DMS53 treated with DMSO at 0.1 percent for 48 hours (cell line): ENCODE data around the gene ZC3H18.

Source experiments
- DNase-seq: peaks from one replicate; lab custom pipeline; 2025; ENCODE audit not compliant: unreplicated experiment; lab: John Stamatoyannopoulos, UW

ZC3H18 gene

DNA sequence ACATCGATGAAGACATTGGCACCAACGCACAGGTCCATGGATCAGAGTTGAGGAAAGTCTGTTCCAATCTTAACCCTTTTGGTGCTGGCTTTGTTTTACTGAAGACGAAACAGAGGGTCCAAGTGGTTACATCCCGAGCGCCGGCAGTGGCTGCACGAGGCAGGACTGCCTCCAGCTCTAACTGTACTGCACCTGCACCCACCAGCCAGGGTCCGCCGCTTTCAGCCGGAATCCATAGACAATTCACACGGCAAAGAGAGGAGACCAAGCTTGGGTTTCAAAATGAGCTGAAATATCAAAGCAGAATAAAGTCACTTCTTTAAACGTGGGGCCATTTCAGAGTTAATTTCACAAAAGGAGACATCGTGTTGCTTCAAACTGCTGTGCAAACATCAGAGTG lies 21.2 kb upstream of the ZC3H18 start:
- no peak for DNase-seq

DNA sequence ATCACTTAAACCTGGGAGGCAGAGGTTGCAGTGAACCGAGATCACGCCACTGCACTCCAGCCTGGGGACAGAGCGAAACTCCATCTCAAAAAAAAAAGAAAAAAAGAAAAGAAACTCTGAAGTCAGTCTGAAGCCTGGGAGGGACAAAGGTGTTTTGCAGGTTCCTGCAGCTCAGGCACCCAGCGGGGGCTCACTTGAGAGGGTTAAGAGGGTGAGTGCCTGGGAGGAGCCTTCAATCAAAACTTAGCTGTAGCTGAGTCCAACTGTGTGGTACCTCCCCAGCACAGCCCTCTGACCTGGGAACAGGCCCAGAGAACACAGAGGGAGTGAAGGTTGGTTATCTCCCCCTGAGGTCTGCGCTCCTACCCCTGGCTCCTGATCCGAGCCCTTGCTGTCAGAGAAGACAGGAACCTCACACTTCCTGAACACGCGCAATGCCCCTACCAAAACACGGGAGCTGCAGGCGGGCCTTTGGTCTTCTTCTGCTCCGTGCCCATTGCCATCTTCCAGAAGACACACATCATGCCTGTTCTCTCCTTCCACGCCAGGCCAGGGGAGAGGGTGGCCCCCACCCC lies 20.4 kb upstream of the ZC3H18 start:
- no peak for DNase-seq

DNA sequence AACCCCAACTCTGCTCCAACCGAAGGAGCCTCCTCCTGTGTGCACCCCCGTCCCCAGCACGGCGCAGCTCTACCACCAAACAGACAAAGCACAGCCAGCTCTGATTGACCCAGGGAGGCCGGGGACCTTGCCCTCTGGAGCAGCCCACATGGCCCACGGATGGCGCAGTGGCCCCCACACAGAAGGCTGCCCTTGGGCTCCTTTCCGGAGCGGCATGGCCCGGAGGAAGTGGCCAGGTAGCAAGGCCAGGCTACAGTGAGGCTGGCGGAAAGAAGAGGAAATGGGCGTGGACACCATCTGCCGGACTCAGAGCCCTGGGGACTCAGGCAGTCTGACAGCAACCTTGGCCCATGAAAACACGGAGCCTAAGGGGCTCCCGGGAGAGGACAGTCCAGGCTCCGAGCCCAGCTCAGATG lies 19.9 kb upstream of the ZC3H18 start:
- DNase-seq, result no peak

DNA sequence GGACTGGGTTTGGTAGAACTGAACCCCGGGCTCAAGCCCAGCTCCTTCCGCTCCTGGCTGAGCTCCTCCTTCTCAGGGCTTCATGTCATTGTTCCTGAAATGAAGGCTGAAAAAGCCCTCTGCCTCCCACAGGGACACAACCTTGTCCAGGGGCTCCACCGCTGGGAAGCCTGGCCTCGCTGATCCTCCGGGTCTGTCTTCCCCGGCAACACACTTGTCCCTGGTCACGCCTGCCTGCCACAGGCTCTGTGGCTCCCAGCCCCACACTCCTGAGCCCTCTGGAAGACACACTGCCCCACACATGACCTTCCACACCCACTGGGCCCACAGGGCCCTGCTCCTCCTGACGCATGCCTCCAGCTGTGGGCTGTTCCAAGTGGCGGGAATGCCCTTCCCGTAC lies 18.0 kb upstream of the ZC3H18 start:
- DNase-seq, result no peak

DNA sequence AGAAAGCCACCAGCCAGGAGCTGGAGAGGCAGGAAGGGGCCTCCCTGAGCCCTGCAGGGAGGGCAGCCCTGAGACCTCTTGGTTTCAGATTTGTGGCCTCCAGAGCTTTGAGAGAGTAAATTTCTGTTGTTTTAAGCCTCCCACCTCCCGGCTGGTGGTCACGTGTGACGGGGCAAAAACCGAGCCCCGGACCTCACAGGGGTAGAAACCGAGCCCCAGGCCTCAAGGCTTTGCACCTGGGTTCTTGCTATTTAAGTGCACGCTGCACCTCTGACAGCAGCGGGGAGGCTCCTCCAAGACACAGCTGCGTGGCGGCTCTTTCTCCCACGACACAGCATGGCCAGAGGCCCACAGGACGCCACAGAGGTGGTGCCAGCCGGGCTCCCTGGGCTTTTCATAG lies 17.4 kb upstream of the ZC3H18 start:
- no peak for DNase-seq

DNA sequence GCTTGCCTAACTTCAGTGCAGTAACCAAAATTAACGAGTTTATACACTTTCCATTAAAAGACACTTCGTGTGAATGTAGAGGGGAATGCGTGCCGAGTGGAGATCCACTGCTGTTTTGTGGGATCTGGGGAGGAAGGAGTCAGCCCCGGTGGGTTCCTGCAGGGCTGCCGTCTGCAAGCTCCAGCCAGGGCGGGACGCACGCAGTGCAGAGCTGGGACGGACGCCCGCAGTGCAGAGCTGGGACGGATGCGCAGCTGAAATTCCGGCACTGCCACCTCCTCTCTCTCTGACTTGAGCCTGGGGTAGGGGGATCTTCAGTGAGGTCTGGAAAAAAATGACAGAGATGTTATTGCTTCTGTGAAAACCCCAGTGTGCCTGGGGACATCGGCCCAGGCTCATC lies 16.5 kb upstream of the ZC3H18 start:
- DNase-seq, result no peak

DNA sequence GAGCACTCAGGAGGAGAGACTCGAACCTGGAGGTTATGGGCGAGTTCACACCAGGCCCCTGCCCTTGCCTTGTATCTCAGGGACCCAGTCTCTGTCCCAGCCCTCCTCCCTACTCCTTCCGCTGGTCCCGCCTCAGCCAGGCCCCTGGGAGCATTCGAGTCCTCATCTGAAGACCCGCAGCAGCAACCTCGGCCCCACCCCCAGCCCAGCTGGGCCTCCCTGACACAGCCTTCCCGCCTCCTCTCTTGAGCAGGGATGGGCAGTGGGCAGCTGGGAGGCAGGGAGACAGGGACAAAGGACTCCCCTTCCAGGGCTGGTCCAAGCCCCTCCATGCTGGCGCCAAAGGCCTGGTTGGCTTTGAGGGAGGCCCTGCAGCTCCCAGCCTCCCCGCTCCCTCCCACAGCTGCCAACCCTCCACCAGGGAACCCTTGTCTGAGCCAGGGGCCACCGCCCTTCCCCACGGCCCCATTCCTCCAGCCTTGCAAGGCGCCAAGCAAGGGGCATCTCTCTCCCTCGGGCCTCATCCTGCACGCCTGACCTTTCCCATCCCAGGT lies 15.4 kb upstream of the ZC3H18 start:
- DNase-seq, result no peak

DNA sequence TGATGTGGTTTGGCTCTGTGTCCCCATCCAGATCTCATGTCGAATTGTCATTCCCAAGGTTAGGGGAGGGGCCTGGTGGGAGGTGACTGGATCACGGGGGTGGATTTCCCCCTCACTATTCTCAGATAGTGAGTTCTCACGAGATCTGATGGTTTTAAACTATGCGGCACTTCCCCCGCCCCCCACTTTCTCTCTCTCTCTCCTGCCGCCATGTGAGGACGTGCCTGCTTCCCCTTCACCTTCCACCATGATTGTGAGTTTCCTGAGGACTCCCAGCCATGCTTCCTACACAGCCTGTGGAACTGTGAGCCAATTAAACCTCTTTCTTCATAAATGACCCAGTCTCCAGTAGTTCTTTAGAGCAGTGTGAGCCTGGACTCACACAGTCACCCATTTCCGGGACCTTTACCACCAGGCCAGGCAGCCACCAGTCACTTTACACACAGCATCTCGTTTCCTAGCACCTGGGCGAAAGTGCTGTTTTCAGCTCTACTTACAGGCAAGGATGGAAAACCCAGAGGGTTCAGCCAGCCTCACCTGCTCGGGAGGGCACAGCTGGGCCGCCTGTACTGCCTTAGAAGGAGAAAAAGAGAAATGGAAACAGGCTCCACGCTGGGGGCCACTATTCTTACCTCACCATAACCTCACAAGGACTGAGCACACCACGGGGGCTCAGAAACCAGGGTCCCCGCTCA lies 13.8 kb upstream of the ZC3H18 start:
- DNase-seq, result no peak

DNA sequence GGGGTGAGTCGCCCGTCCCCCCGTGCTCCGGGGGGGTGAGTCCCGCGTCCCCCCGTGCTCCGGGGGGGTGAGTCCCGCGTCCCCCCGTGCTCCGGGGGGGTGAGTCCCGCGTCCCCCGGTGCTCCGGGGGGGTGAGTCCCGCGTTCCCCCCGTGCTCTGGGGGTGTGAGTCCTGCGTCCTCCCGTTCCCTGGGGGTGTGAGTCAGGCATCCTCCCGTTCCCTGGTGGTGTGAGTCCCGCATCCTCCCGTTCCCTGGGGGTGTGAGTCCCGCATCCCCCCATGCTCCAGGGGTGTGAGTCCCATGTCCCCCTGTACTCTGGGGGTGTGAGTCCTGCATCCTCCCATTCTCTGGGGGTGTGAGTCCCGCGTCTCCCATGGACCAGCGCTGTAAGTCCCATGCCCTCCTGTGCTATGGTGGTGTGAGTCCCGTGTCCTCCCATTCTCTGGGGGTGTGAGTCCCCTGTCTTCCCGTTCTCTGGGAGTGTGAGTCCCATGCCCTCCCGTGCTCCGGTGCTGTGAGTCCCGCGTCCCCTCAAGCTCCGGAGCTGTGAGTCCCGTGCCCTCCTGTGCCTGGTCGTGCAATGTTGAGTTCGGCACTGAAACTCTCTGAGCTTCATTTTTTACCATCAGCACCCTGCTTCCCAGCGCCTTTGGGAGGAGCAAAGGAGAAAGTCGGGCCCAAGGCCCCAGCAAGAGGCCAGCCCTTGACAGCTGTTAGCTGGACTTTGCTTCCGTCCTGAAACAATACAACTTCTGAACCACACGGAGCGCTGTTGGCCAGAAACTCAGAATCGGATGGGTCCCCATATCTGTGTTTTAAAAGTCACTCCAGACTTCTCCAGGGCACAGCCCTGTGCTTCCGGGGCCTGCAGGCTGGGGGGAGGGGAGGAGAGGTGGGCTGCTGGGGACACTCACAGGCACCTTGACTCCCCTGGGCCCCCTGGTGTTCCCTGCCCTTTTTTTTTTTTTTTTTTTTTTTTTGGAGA lies 11.5 kb upstream of the ZC3H18 start:
- peak; percentile 38 for DNase-seq

GRCh38 chr16:88560714-88561484 lies 9.3 kb upstream of the ZC3H18 start:
- no peak for DNase-seq

- peak; percentile 14 for DNase-seq
These were observed 8.5 kb upstream of the ZC3H18 start for GRCh38 chr16:88561485-88562359.

- no peak for DNase-seq
These were observed 4.0 kb upstream of the ZC3H18 start for GRCh38 chr16:88566158-88566557.

- DNase-seq, result no peak
These were observed 1.2 kb upstream of the ZC3H18 start for GRCh38 chr16:88568710-88569613.

- DNase-seq, result no peak
These were observed 604 bp upstream of the ZC3H18 start for GRCh38 chr16:88569614-88569984.

DNA sequence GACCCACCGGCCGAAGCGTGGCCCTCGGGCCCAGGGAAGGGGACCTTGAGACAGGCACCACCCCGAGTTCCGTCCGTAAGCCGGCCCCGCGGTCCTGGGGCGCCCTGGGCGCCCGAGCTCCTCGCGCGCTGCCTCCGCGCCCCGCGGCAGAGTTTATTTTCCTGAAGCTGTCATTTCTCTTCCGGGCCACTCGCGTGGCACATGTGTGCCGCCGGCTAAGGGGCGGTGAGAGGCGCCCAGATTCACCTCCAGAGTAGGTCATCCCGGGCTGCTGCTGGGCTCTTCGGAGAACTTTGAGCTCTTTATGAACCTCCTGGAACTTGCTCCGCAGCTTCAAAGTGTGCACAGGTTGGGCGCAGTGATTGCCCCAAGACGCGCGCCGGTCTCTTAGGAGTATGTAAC lies 489 bp downstream of the ZC3H18 start:
- DNase-seq, result no peak

GRCh38 chr16:88575251-88575650 lies 5.0 kb downstream of the ZC3H18 start:
- no peak for DNase-seq

DNA sequence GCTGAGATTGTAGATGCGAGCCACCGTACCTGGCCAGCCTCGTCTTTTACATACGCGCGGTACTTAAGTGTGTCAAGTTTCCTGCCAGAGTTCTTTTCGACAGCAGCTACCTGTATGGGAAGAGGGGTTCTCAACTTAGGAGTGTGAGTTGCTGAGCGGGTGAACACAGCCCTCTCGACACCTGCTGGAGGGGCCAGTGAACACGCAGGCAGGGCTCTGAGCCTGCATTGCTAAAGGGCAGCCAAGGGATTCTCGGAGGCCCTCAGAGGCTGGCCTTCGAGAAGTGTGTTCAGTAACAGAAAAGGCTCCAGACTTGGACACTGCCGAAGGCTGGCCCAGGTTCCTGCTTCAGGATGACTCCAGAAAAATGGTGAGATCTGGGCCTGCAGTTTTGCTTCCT lies 6.1 kb downstream of the ZC3H18 start:
- no peak for DNase-seq

GRCh38 chr16:88577166-88577565 lies 7.0 kb downstream of the ZC3H18 start:
- no peak for DNase-seq
